DMS153 treated with DMSO at 0.1 percent for 48 hours (cell line): Measurements from ENCODE around the gene BCL2.
"Not testable (repeated sequence)": the region's sequence is repeated elsewhere in the genome, so short reads cannot be mapped to it uniquely, and the experiment has no call there.

Experiments
- DNase-seq: peaks from one replicate; lab custom pipeline; 2025; ENCODE audit not compliant: unreplicated experiment; lab: John Stamatoyannopoulos, UW

Gene BCL2

DNA sequence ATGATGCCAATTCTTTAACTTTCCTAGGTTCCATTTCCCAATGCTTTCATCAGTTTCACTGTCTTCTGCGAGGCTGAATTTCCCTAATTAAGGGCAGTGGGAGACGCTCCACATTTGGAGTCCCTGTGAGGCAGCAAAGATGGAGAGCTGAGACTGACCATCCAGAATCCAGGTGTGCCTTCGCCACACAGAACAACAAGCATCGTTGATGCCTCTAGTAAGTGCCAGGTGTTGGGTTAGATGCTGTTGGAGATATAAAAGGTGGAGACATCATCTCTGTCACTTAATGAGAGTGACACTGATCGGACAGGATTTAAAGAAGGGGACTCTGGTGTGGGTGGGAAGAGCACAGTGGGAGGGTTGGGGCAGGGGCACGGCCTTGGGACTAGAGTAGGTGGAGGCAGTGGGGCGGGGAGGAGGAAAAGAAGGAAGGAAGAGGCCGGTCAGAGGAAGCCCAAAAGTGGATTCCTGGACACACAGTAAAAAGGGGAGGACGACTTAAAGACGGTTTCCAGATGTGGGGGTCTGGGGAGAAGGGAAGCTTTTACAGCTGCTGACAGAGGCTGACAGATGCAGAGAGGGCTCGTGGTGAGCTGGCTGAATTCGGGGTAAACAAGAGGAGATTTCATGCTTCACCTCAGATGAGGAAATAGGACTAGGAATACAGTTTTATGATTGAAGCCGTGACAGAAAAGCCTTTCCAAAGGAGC, 113.0 kb downstream of the BCL2 start:
- DNase-seq: no peak

DNA sequence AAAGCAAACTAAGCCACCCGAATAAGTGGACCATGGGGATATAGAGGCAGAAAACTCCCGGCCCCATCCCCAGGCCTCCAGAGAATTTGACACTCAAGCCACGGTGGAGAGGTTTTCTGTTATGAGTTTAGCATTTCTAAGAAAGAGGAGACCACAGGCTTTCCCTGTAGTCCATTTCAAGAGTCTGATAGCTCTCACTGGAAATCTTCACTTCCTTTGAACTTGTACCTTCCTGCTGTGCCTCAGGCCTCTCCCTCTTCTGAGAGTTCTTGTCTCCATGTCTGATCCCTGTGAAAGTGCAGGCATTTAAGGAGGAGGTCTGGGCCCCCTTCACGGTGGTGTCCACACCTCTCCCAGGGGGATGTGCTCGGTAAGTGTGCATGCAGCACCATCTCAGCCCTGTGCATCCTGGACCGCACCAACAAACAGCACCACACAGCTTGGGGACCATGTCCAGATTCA, 113.7 kb downstream of the BCL2 start:
- DNase-seq: no peak

DNA sequence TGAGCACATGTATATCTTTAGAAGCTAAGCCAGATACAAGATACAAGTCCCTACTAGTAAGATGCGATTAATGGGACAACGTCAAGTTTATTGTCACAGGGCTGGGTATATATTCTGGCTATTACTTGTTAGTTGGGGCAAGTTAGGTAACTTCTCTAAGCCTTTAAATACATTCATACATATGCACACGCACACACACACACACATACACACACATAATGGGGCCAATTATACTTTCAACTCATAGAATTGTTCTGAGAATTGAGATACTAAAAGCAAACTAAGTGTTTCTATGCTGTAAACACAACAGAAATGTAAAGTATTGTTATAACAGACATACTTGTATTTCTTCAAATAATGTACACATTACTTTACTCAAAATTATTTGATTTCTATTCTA, 116.1 kb downstream of the BCL2 start:
- DNase-seq: no peak

DNA sequence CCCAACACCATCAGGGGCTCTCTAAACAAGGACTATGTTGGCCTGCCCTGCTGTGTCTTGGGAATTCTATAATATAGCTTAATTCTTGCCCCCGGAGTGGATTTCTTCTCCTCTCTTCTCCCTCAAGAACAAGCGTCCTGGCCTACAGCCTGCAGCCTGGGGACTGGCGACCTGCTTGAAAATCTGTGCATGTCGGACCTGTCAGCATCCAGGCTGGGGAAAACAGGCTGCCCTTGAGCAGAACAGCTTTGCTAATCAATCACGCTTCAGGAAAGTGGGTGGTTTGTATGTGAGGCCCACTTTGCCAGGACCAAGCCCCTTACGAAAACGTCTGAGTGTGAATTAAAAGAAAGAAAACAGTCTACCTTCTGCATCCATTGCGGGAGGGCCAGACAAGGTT, 116.7 kb downstream of the BCL2 start:
- no peak for DNase-seq

DNA sequence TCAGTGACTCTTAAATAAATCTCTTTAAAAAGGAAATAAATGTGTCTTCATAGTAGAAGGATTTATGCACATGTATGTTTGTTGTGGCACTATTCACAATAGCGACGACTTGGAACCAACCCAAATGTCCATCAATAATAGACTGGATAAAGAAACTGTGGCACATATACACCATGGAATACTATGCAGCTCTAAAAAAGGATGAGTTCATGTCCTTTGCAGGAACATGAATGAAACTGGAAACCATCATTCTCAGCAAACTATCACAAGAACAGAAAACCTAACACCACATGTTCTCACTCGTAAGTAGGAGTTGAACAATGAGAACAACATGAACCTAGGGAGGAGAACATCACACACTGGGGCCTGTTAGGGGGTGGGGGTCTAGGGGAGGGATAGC, 118.1 kb downstream of the BCL2 start:
- not testable (repeated sequence) for DNase-seq

DNA sequence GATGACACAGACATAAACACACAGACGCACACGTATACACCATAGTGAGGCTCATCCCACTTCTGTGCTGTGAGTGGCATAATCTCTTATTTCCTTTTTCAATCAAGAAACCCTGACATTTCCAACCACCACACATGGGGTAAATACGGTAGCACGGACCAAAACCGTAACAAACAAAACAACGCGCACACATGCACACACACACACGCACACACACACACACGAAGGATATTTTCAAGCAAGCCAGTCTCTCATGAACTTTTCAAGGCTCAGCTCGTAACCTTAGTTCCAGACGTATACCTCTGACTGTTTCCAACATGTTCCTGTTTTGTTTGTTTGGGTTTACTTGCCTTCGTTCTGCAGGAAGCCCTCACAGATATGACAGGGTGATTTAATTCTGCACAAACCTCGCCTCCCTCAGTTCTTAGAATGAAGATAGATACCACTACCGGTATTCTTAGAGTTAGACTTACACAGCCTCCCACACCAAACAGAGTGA, 119.8 kb downstream of the BCL2 start:
- no peak for DNase-seq

DNA sequence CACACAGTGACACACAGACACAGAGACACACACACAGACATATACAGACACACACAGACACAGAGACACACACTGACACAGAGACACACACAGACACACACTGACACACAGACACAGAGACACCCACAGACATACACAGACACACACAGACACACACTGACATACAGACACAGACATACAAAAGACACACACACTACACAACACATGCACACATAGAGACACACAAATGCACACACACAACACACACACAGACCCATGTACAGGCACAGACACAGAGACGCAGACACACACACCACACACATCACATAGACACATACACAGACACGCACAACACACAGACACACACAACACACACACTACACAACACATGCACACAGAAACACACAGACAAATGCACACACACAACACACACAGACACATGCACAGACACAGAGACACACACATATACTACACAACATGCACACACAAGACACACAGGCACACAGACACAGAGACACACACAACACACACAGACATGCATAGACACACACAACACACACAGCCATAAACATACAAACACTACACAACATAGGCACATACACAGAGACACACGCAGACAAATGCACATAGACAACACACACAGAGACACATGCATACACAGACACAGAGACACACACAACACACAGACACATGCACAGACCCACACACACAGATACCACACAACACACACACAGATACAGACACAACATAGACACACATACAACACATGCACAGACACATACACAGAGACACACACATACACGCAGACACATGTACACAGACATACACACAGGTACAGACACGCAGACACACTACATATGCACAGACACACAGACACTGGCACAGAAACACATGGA, 120.5 kb downstream of the BCL2 start:
- no peak for DNase-seq

DNA sequence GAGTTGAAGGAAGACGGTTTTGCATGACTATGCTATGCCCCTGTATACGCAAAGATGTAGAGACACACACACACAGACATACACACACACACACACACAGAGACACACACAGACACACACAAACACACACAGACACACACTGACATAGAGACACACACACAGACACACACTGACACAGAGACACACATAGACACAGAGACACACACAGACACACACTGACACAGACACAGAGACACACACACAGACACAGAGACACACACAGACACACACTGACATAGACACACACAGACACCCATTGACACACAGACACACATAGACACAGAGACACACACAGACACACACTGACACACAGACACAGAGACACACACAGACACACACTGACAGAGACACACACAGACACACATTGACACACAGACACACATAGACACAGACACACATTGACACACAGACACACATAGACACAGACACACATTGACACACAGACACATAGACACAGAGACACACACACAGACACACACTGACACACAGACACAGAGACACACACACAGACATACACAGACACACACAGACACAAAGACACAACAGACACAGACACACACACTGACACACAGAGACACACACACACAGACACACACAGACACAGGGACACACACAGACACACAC, 121.3 kb downstream of the BCL2 start:
- DNase-seq: no peak

DNA sequence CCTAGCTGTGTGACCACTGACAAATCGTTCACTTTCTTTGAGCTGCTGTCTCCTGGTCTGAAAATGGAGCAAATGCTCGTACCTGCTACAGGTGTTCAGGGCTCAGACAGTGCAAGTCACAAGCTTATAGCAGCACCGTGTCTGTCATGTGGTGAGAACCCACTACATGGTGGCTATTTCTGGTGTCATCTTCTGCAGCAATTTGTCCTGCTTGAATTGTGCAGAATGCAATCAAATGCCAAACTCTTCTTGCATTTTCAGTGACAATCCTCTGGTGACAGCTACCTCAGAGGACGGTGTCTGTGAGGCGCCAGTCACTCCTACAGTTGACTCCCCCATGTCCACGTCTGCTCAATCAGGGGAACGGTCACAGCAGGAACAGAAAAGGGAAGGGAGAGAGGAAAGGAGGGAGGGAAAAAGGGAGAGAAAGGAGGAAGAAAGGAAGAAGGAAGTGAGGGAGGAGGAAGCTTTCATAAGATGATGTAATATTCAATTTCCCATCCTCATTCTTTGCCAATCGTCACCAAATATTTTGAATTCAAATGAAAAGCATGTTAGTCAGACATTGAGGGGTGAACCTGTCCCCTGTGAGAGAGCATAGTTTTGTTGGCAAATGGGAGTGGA, 122.2 kb downstream of the BCL2 start:
- no peak for DNase-seq

DNA sequence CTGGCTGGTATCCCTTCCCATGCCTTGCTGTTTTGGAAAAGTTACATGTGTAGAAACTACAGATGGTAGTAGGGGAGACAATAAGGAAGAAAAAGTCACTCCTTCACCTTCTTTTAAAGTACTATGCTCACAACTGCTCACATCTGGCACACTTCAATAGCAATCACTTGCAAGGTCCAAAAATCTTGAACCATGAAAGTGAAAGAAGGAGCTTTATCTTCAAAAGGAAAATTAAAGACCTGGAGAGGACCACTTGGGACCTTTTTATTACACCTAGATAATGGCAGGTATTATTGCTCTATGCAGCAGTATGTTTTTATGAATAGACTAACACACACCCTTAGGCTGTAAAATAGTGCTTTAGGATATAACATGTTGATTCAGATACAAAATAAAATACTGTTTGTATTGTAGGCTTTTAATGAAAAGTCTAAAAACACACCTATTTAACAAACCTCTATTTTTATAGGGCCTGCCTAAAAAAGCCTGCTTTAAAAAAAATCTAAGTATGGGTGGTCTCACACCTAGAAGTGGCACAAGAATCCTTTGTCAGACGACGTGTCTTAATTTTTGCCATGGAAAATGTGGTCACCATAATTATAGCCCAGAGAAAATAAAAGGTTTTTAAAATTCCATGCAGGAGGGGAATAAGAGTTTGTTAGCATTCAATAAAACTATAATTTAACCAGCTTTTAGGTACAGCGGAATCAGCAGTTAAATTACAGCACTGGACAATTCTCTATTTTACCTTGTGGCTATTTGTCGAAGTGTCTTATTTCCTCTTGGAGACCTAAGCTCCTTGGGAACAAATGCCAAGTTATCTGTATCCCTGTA, 124.0 kb downstream of the BCL2 start:
- no peak for DNase-seq

DNA sequence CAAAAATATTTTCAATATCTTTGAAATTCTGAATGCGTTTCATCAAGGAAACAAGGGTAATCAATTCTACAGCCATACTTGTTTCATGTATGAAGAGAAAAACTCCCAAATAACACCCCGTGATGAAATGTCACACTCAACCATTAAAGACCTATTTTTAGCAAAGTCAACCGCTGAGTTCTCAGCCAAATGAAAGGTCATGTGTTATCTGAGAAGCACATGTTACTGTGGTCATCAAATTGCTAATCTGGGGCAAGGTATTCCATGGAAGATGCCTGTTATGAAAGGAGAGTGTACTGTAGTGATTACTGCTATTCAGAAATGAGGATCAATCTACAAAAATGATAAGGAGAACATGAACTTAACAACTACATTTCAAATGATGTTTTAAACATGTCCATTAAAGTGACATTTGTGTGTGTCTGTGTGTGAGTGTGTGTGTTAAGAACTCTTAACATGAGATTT, 126.7 kb downstream of the BCL2 start:
- DNase-seq: no peak

DNA sequence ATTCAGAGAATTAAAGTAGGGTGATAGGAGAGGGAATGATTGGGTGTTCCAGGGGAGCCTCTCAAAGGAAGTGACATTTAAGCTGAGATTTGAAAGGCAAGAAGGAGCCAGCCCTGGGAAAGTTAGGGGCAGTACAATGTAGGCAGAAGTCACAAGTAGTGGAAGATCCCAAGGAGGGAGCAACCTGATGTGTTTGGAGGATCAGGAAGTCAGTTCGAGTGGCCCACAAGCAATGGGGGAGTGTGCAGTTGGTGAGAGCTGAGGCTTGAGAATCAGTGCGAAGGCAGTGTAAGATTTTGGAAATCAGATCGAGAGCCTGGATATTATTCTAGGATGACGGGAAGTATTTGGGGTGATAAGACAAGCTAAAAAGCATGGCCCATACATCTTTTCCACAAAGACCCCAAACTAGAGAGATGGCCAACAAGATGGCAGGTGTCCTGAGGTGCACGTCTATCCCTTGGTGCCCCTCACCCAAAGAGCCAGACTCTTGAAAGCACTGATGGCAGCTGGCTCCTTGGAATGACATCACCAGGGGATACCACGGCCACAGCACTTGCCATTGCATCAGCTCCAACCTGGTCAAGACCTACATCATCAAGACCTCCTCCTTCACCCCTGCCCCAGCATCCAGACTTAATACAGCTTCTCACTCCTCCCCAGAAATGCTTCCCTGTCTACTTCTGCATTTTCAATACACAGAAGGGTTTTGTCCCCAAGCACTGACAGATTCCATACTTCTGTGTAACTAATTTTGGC, 127.3 kb downstream of the BCL2 start:
- DNase-seq: no peak

DNA sequence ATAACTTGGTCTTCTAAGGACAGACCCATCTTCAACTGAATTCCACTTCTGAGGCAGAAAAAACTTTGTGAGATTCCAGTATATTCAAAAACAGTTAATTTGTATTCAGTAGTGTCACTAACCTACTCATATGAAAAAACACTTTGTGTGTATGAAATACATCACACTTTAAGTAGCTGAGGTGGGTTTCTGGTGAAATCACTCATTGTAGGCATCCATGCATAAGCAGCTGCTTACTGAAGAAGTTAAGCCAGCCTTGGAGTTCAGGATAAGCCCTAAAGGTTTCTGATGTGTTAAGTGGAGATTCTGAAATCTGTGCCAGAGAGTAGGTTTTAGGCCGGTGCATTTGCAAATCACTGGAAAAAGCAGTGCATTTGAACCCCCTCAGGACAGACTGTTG, 128.2 kb downstream of the BCL2 start:
- no peak for DNase-seq

DNA sequence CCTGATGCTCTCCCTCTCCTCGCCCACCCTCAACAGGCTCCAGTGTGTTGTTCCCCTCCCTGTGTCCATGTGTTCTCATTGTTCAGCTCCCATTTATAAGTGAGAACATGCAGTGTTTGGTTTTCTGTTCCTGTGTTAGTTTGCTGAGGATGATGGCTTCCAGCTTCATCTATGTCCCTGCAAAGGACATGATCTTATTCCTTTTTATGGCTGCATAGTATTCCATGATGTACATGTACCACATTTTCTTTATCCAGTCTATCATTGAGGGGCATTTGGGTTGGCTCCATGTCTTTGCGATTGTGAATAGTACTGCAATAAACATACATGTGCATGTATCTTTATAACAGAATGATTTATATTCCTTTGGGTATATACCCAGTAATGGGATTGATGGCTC, 128.7 kb downstream of the BCL2 start:
- DNase-seq: not testable (repeated sequence)

DNA sequence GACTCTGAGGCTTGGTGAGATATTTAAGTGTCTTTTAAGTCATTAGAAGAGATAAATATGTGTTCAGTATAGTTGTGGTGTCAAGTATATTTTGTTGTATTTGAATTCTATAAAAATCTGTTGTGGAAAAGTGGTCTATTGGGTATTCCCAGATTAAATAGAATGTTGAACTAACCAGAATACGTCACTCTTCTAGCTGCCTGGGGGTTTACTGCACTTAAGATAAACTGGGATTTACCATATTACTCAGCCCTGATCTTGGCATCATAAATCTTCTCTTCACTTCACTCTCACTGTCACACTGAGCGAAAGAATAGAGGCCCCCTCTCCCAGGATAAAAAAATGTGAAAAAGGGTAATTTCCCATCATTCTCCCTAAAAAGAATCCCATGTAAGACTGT, 129.8 kb downstream of the BCL2 start:
- DNase-seq: no peak

DNA sequence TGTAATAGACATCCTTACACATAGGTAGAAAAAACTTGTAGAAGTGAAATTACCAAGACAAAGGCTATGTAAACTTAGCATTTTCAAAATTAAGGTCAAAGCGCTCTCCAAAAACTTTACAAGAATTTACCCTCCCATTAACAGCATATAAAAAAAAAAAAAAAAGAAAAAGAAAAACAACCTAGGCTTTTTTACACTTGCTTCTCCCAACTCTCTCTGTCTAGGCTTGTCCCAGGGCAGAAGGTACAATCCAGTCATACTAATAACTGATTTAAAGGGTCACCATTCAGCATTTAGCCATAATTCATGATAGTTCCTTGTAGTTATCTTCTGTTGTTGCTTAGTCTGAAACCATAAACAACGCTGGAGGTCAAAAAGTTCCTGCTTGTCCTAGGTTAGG, 130.5 kb downstream of the BCL2 start:
- DNase-seq: no peak

DNA sequence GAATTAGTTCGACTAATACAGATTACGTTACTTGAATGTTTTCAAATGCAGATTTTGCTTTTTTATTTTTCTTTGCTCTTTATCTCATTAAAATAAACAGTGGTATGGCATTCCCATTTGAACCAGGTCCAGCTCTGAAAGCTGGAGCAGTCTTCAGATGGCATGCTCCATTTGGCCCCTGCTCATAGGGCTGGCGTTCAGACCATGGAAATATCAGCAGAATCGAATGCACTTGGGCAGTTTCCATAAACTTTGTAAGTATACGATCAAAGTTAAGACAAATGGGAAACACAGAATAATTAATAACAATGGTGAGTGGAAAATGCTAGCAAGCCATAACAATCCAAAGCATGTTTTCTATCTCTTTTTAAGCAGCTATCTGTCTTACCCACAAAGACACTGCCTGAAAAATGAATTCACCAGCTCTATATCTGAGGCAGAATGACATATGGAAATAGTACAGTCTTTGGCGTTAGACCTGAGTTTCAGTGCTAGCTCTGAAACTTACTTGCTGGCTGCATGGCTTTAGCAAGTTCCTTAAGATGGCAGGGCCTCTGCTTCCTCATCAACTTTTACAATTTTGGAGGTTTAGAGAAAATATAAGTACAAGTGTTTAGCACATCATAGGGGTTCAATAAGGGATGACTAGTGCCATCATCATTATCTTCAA, 131.6 kb downstream of the BCL2 start:
- DNase-seq: no peak

DNA sequence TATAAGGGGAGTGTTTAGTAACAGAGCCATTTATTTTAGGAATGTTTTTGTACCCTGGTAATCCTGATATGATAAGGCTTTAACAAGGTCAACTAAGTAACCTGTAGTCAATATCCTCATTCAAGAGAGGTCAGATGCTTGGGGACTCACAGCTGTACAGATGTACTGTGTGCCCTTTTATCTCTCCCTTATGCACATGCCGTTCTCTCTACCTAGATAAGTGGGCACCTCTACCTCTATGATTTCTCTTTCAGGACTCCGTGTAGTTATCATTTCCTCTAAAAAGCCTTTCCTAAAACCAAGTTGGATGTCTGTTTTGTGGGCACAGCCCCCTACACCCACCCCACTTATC, 132.4 kb downstream of the BCL2 start:
- no peak for DNase-seq
